HepG2 (cell line): ENCODE results near the gene PRKACA. TPM values are rescaled to one million over a fixed set of nuclear protein-coding genes. Genes with fewer than 3 reads are reported as not detected.

ENCODE experiments used
- ATAC-seq: fragments of 200-7000 bp; cut with Tn5 transposase; 3 replicates; pipeline ENCODE4 v1.9.1; 2020; ENCODE audit warnings: mild to moderate bottlenecking, moderate library complexity
- BruUV-seq: library from RNA; stranded (reverse); fragments of 400-500 nt; replicated peaks from 2 replicates; lab custom pipeline; 2021; lab: Mats Ljungman, UMichigan
- CTCF ChIA-PET: fragments of 300-600 bp; formaldehyde crosslinking; extraction: SDS; loops from one replicate; lab custom pipeline; 2021; ENCODE audit warnings: low total read pairs, inconsistent platforms, low intra/inter-chr PET ratio; lab: Yijun Ruan, JAX
- POLR2A ChIA-PET: fragments of 350-600 bp; sonication (Branson Sonifier 250); formaldehyde crosslinking; loops from one replicate; lab custom pipeline; 2020; ENCODE audit warnings: antibody characterized with exemption, inconsistent platforms; lab: Yijun Ruan, JAX
- DNase-seq: peaks from one replicate; pipeline ENCODE4 v3.0.0-alpha.2; 2015; ENCODE audit warnings: low spot score
- FAIRE-seq: peaks from 3 replicates; lab custom pipeline; 2011; peaks lifted over from hg19 to GRCh38; lab: Jason Lieb, UNC
- H2AFZ ChIP-seq: one replicate; pipeline ENCODE4 v1.6.1; 2011; ENCODE audit warnings: low read length, inconsistent platforms
- H3K27ac ChIP-seq: fragments of 300-600 bp; 3 replicates; pipeline ENCODE4 v1.8.0; 2011; ENCODE audit warnings: mixed run types, mild to moderate bottlenecking, mixed read lengths, low read length, inconsistent platforms; ENCODE audit not compliant: insufficient read depth; ENCODE audit errors: extremely low read length
- H3K27me3 ChIP-seq, 2 experiments: fragments of 200-600 bp in 1 of 2; 2 replicates in 1 of 2; 3 replicates in 1 of 2; pipeline versions ENCODE4 v1.6.0 to v1.8.0; 2011; ENCODE audit warnings: low read length in 2 of 2, mild to moderate bottlenecking in 2 of 2, moderate library complexity in 2 of 2, inconsistent platforms in 1 of 2; ENCODE audit not compliant: insufficient read depth in 2 of 2, control insufficient read depth in 1 of 2
- H3K36me3 ChIP-seq, 2 experiments: fragments of 200-600 bp in 1 of 2; replicated peaks in 1 of 2; 2 replicates in 1 of 2; 3 replicates in 1 of 2; pipeline versions ENCODE4 v1.5.1 to v1.8.0; 2011; ENCODE audit warnings: low read length in 2 of 2, inconsistent platforms in 1 of 2; ENCODE audit not compliant: insufficient read depth in 2 of 2, control insufficient read depth in 1 of 2
- H3K4me1 ChIP-seq: 2 replicates; pipeline ENCODE4 v1.5.1; 2012; ENCODE audit warnings: low read length, inconsistent platforms; ENCODE audit not compliant: insufficient read depth
- H3K4me2 ChIP-seq: 2 replicates; pipeline ENCODE4 v1.6.0; 2011; ENCODE audit warnings: low read depth, low read length, inconsistent platforms
- H3K4me3 ChIP-seq, 3 experiments: fragments of 200-600 bp in 1 of 3; sonication (generic), shearing (Covaris generic) in 1 of 3; replicated peaks in 1 of 3; 2 replicates each; pipeline ENCODE4 v1.5.1; 2011 to 2016; ENCODE audit warnings: low read length in 3 of 3, inconsistent platforms in 2 of 3, low read depth in 2 of 3, mild to moderate bottlenecking in 2 of 3, control low read depth in 1 of 3, mixed read lengths in 1 of 3; ENCODE audit not compliant: insufficient read depth in 1 of 3
- H3K79me2 ChIP-seq: one replicate; pipeline ENCODE4 v1.6.1; 2011; ENCODE audit warnings: low read length, inconsistent platforms; ENCODE audit not compliant: insufficient read depth
- H3K9ac ChIP-seq: 2 replicates; pipeline ENCODE4 v1.6.0; 2011; ENCODE audit warnings: mild to moderate bottlenecking, low read depth, low read length, inconsistent platforms; ENCODE audit not compliant: insufficient read depth
- H3K9me3 ChIP-seq: 2 replicates; pipeline ENCODE4 v1.5.1; 2012; ENCODE audit warnings: mild to moderate bottlenecking, low read length
- H4K20me1 ChIP-seq: 2 replicates; pipeline ENCODE4 v1.6.0; 2011; ENCODE audit warnings: inconsistent platforms, mild to moderate bottlenecking, low read length, moderate library complexity; ENCODE audit not compliant: insufficient read depth
- NFAT5 ChIP-seq: sonication (generic); formaldehyde crosslinking; IDR thresholded peaks from 2 replicates; pipeline ENCODE4 v1.4.0; 2020; ENCODE audit warnings: missing genetic modification reagents
- ZBTB20 ChIP-seq: sonication (generic); formaldehyde crosslinking; IDR thresholded peaks from 2 replicates; pipeline ENCODE4 v1.8.1; 2023; ENCODE audit warnings: missing genetic modification reagents, low read depth, mild to moderate bottlenecking, borderline replicate concordance
- ZNF407 ChIP-seq: sonication (generic); formaldehyde crosslinking; IDR thresholded peaks from one replicate; pipeline ENCODE4 v1.5.1; 2020; ENCODE audit warnings: mild to moderate bottlenecking, missing genetic modification reagents; ENCODE audit errors: not compliant biosample characterization
- ZNF768 ChIP-seq: sonication (generic); formaldehyde crosslinking; IDR thresholded peaks from 2 replicates; pipeline ENCODE4 v1.4.0; 2020; ENCODE audit warnings: missing genetic modification reagents
- ZNF776 ChIP-seq: sonication (generic); formaldehyde crosslinking; IDR thresholded peaks from 2 replicates; pipeline ENCODE4 v1.4.0; 2020; ENCODE audit warnings: mild to moderate bottlenecking, missing genetic modification reagents
- WGBS: methylation state at CpG from one replicate; pipeline ENCODE4 v1.1.6; 2017; ENCODE audit warnings: low lambda C conversion rate; 5-methylcytosine and 5-hydroxymethylcytosine counted together
- in situ Hi-C: cut with HindIII; loops from 2 replicates; pipeline ENCODE4 v1.10.0; 2017; ENCODE audit warnings: low pct_unique_long_range_greater_than_20kb; ENCODE audit not compliant: extremely low pct_ligation_motif_present
- intact Hi-C: fragments of 100-400 bp; cut with micrococcal nuclease; formaldehyde crosslinking; loops from one replicate; pipeline ENCODE4 v1.10.0; 2022; ENCODE audit not compliant: unreplicated experiment
- polyA plus RNA-seq, 8 experiments: library from polyadenylated mRNA; depleted of rRNA in 3 of 8; stranded (reverse) in 7 of 8; unstranded in 1 of 8; fragments of >200 nt; fragmentation: Illumina TruSeq in 4 of 8; extraction: Trizol in 4 of 8; gene quantifications; 2 replicates each; pipeline versions ENCODE4 v1.2.1 to v1.2.3, GENCODE V29; 2011 to 2016; ENCODE audit warnings: low read depth in 4 of 8, missing spikeins in 1 of 8, mixed read lengths in 1 of 8; ENCODE audit not compliant: insufficient read depth in 1 of 8
- total RNA-seq, 5 experiments: library from RNA; depleted of rRNA; stranded (reverse); fragments of >200 nt; fragmentation: Illumina TruSeq; extraction: Trizol; gene quantifications; 2 replicates each; pipeline ENCODE4 v1.2.3, GENCODE V29; 2016; ENCODE audit warnings: low read depth in 1 of 5

The PRKACA gene
- total and polyA plus RNA-seq, 2 of the 13 experiments (the other 11 are each of a cell fraction or from before 2014, with no cell fraction given), result 11.0 to 18.2 TPM

- no peak overlapping the region for H2AFZ ChIP-seq
- TF ChIP-seq ZBTB20 (CRISPR knock-in tag) (0 out of 2 replicates have a peak, but pooled peaks have one; percentile 21), ZNF407 (no peak), ZNF768 (0 out of 2 replicates have a peak, but pooled peaks have one; percentile 9), ZNF776 (CRISPR knock-in tag) (0 out of 2 replicates have a peak, but pooled peaks have one; percentile 9), NFAT5 (CRISPR knock-in tag) (0 out of 2 replicates have a peak, but pooled peaks have one; percentile 41)
Measured at GRCh38 chr19:14116918-14117578, 514 bp downstream of the PRKACA start.

More at GRCh38 chr19:14116918-14117578, 514 bp downstream of the PRKACA start:
- Histone ChIP-seq H3K9me3 (no peaks in the 10 kb centered on the region), H3K27me3 (no peaks in the 10 kb centered on the region; a peak in 1 of 5 replicates), H3K79me2 (peaks cover 12% of the 10 kb centered on the region), H3K27ac (no peak overlapping the region), H3K4me1 (peaks cover 62% of the 10 kb centered on the region), H3K36me3 (no peaks in the 10 kb centered on the region; a peak in 1 of 5 replicates), H3K9ac (peak overlapping the region; percentile 79), H3K4me2 (peak overlapping the region; percentile 89), H3K4me3 (peak overlapping the region; percentile 80 to 89 (median 86)), H4K20me1 (no peaks in the 10 kb centered on the region)
- ChIA-PET CTCF (no interaction called here), POLR2A (interaction anchor here (0.6 to 2.5 kb wide), 6 partner anchors 18 to 111 kb away, joined by 3 to 21 read pairs (median 6); partner anchors contain the start of genes ASF1B and RFX1)
- WGBS, result 0% methylated on average over 8 of the region's 33 CpGs
- FAIRE-seq (no peak), ATAC-seq (no peak), DNase-seq (no peak)
- no TSS peak for BruUV-seq
- intact Hi-C loops, result loop anchor here (5.0 kb wide), 1 partner anchor 35 kb away; no protein-coding TSS in a partner anchor
- in situ Hi-C loops, result no loop called here
